Measurements from ENCODE around the gene STIP1. TPM values are rescaled to one million over a fixed set of nuclear protein-coding genes. Genes with fewer than 3 reads are reported as not detected.
A peak's percentile ranks its signal among the peaks of the same experiment; 100 is the strongest.

STIP1 gene
- total and polyA plus RNA-seq, 4 donors, result 22.6 to 58.1 (median 42.5) TPM

DNA sequence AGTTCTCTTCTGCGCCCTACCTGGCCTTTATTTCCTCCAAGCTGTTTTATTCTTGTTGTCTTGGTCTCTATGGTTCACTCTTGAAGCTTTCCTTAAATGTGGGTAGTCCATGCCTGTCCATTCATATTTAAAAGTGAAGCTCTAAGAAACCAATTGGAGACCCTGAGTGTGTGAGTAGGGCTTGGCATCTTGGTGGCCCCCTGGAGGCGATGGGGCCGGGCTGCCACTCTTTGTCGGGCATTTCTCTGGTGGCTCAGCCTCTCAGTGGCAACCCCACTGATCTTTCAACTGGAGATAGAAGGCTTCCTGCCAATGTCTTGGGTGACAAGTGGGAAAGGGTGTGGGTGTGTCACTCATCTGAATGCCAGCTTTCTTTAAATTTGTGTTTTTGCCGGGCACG, 30.9 kb downstream of the STIP1 start:
- DNase-seq (ENCODE audit: low spot score), result no peak
- Histone ChIP-seq H3K4me3 (ENCODE audit: low read depth in 1 of 3, low read length in 3 of 3) (no peak overlapping the region), H3K9me3 (ENCODE audit: control insufficient read depth in 4 of 4, low read length in 3 of 4) (no peaks in the 10 kb centered on the region), H3K27me3 (ENCODE audit: control insufficient read depth in 4 of 4, insufficient read depth in 4 of 4, low read length in 3 of 4) (no peaks in the 10 kb centered on the region), H3K27ac (ENCODE audit: low read depth in 1 of 2, low read length in 2 of 2) (no peak overlapping the region), H3K4me1 (ENCODE audit: control insufficient read depth in 4 of 4, insufficient read depth in 4 of 4, low read length in 3 of 4) (peaks cover 7 to 13% (median 13%) of the 10 kb centered on the region in 4 donors), H3K9ac (ENCODE audit: low read depth in 1 of 2, low read length in 2 of 2) (no peak overlapping the region), H3K36me3 (ENCODE audit: control insufficient read depth in 4 of 4, insufficient read depth in 3 of 4, low read depth in 1 of 4, low read length in 3 of 4) (peaks cover 0 to 18% (median 5%) of the 10 kb centered on the region in 4 donors)
- TF ChIP-seq JUND (IDR thresholded peaks at IDR 0.05), result no peak
- TF ChIP-seq, protein P1, sequence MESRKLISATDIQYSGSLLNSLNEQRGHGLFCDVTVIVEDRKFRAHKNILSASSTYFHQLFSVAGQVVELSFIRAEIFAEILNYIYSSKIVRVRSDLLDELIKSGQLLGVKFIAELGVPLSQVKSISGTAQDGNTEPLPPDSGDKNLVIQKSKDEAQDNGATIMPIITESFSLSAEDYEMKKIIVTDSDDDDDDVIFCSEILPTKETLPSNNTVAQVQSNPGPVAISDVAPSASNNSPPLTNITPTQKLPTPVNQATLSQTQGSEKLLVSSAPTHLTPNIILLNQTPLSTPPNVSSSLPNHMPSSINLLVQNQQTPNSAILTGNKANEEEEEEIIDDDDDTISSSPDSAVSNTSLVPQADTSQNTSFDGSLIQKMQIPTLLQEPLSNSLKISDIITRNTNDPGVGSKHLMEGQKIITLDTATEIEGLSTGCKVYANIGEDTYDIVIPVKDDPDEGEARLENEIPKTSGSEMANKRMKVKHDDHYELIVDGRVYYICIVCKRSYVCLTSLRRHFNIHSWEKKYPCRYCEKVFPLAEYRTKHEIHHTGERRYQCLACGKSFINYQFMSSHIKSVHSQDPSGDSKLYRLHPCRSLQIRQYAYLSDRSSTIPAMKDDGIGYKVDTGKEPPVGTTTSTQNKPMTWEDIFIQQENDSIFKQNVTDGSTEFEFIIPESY (IDR thresholded peaks at IDR 0.05), result no peak
- no peak for TF ChIP-seq FOXA2 (IDR thresholded peaks at IDR 0.05)
- TF ChIP-seq NR2F2 (IDR thresholded peaks at IDR 0.05), result no peak
- TF ChIP-seq, protein P2, sequence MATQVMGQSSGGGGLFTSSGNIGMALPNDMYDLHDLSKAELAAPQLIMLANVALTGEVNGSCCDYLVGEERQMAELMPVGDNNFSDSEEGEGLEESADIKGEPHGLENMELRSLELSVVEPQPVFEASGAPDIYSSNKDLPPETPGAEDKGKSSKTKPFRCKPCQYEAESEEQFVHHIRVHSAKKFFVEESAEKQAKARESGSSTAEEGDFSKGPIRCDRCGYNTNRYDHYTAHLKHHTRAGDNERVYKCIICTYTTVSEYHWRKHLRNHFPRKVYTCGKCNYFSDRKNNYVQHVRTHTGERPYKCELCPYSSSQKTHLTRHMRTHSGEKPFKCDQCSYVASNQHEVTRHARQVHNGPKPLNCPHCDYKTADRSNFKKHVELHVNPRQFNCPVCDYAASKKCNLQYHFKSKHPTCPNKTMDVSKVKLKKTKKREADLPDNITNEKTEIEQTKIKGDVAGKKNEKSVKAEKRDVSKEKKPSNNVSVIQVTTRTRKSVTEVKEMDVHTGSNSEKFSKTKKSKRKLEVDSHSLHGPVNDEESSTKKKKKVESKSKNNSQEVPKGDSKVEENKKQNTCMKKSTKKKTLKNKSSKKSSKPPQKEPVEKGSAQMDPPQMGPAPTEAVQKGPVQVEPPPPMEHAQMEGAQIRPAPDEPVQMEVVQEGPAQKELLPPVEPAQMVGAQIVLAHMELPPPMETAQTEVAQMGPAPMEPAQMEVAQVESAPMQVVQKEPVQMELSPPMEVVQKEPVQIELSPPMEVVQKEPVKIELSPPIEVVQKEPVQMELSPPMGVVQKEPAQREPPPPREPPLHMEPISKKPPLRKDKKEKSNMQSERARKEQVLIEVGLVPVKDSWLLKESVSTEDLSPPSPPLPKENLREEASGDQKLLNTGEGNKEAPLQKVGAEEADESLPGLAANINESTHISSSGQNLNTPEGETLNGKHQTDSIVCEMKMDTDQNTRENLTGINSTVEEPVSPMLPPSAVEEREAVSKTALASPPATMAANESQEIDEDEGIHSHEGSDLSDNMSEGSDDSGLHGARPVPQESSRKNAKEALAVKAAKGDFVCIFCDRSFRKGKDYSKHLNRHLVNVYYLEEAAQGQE (IDR thresholded peaks at IDR 0.05), result no peak
- no peak for TF ChIP-seq HNF4G (IDR thresholded peaks at IDR 0.05)
- TF ChIP-seq, protein P3, sequence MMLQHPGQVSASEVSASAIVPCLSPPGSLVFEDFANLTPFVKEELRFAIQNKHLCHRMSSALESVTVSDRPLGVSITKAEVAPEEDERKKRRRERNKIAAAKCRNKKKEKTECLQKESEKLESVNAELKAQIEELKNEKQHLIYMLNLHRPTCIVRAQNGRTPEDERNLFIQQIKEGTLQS (IDR thresholded peaks at IDR 0.05), result no peak
- TF ChIP-seq, protein P4, sequence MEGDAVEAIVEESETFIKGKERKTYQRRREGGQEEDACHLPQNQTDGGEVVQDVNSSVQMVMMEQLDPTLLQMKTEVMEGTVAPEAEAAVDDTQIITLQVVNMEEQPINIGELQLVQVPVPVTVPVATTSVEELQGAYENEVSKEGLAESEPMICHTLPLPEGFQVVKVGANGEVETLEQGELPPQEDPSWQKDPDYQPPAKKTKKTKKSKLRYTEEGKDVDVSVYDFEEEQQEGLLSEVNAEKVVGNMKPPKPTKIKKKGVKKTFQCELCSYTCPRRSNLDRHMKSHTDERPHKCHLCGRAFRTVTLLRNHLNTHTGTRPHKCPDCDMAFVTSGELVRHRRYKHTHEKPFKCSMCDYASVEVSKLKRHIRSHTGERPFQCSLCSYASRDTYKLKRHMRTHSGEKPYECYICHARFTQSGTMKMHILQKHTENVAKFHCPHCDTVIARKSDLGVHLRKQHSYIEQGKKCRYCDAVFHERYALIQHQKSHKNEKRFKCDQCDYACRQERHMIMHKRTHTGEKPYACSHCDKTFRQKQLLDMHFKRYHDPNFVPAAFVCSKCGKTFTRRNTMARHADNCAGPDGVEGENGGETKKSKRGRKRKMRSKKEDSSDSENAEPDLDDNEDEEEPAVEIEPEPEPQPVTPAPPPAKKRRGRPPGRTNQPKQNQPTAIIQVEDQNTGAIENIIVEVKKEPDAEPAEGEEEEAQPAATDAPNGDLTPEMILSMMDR (IDR thresholded peaks at IDR 0.05; ENCODE audit: low read depth, low read length, missing input control), result no peak
- TF ChIP-seq TAF1 (conservative IDR thresholded peaks at IDR 0.05), result no peak
- no peak for TF ChIP-seq FOXA1 (IDR thresholded peaks at IDR 0.05)
- no peak for TF ChIP-seq HNF4A (conservative IDR thresholded peaks at IDR 0.05)
- no peak for TF ChIP-seq YY1 (IDR thresholded peaks at IDR 0.05)
- no peak for TF ChIP-seq RAD21 (IDR thresholded peaks at IDR 0.05)
- no peak for TF ChIP-seq SP1 (IDR thresholded peaks at IDR 0.05)
- WGBS, result 94% methylated on average over 6 of the region's 6 CpGs

DNA sequence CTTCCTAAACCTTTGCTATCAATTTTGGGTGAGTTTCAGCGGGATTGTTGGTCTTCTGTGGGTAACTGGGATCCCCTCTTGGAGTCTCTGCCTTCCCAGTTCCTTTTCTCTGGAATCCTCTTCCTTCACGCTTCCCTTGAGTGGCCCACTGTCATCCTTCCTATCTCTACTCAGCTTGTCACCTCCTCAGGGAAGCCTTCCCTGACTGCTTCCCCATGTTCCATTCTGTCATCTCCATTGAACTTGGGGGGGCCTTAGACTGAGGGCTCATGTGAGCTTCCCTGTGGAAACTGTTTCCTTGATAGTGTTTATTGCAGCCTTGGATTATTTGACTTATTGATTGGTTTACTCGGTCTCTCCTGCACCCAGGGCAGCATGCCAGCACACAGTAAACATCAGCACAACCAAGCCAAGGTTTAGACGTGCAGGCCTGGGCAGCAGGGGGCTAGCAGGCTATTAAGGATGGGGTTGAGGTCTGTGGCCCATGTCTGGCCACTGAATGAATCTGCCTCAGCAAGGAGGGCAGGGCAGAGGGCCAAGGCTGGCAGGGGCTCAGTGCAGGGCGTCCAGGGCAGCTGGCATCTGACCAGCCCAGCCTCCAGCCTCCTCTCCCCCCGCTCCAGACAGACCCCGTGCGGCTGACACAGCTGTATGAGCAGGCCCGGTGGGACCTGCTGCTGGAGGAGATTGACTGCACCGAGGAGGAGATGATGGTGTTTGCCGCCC, 32.8 kb downstream of the STIP1 start:
- peaks cover 0 to 24% (median 6%) of the 10 kb centered on the region in 4 donors for H3K36me3 ChIP-seq (ENCODE audit: control insufficient read depth in 4 of 4, insufficient read depth in 3 of 4, low read depth in 1 of 4, low read length in 3 of 4)
- no peak overlapping the region for H3K9ac ChIP-seq (ENCODE audit: low read depth in 1 of 2, low read length in 2 of 2)
- 54% methylated on average over 11 of the region's 11 CpGs for WGBS
- no peak overlapping the region for H3K27ac ChIP-seq (ENCODE audit: low read depth in 1 of 2, low read length in 2 of 2)
- no peak for DNase-seq (ENCODE audit: low spot score)
- H3K4me1 ChIP-seq (ENCODE audit: control insufficient read depth in 4 of 4, insufficient read depth in 4 of 4, low read length in 3 of 4), result peaks cover 7 to 13% (median 13%) of the 10 kb centered on the region in 4 donors
- H3K4me3 ChIP-seq (ENCODE audit: low read depth in 1 of 3, low read length in 3 of 3), result no peak overlapping the region
- H3K27me3 ChIP-seq (ENCODE audit: control insufficient read depth in 4 of 4, insufficient read depth in 4 of 4, low read length in 3 of 4), result no peaks in the 10 kb centered on the region
- no peaks in the 10 kb centered on the region for H3K9me3 ChIP-seq (ENCODE audit: control insufficient read depth in 4 of 4, low read length in 3 of 4)
- TF ChIP-seq EGR1 (IDR thresholded peaks at IDR 0.05; ENCODE audit: low read depth in 2 of 2), result no peak
- peak in 1 of 2 donors; percentile 39 for TF ChIP-seq RAD21 (IDR thresholded peaks at IDR 0.05)
- TF ChIP-seq FOXA2 (IDR thresholded peaks at IDR 0.05), result peak; percentile 80
- TF ChIP-seq, protein P5, sequence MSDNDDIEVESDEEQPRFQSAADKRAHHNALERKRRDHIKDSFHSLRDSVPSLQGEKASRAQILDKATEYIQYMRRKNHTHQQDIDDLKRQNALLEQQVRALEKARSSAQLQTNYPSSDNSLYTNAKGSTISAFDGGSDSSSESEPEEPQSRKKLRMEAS (IDR thresholded peaks at IDR 0.05), result no peak
- peak; percentile 17 for TF ChIP-seq SP1 (IDR thresholded peaks at IDR 0.05)
- TF ChIP-seq, protein P2 (IDR thresholded peaks at IDR 0.05), result no peak
- no peak for TF ChIP-seq HNF4G (IDR thresholded peaks at IDR 0.05)
- TF ChIP-seq YY1 (IDR thresholded peaks at IDR 0.05), result no peak
- TF ChIP-seq, protein P4 (IDR thresholded peaks at IDR 0.05; ENCODE audit: low read depth, low read length, missing input control), result no peak
- TF ChIP-seq RXRA (IDR thresholded peaks at IDR 0.05), result no peak
- no peak for TF ChIP-seq JUND (IDR thresholded peaks at IDR 0.05)
- no peak for TF ChIP-seq TAF1 (conservative IDR thresholded peaks at IDR 0.05)
- TF ChIP-seq NR2F2 (IDR thresholded peaks at IDR 0.05), result no peak

Measured in liver (tissue), 9 donors.